ENCODE results near the gene PSG2.
"Not testable (repeated sequence)": the region's sequence is repeated elsewhere in the genome, so short reads cannot be mapped to it uniquely, and the experiment has no call there.

PSG2 gene

DNA sequence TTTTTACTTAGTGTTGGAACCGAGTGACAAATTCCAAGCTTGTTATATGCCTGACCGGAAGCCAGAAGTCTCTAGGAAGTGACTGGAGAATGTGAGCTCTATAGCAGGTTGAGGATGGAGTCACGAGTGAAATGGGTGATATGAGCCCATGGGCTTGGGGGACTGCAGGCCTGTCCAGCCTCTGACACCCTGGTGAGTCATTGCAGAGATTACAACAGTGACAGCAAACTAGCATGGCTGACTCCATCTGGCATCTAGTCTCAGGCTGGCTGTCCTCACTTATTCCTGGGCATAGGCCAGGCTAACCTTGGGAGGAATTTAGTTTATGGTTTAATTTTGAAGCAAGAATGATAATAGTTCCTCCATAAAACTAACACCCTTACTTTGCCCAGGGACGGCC, 4.6 kb downstream of the PSG2 start:
- DNase-seq = not testable (repeated sequence)

DNA sequence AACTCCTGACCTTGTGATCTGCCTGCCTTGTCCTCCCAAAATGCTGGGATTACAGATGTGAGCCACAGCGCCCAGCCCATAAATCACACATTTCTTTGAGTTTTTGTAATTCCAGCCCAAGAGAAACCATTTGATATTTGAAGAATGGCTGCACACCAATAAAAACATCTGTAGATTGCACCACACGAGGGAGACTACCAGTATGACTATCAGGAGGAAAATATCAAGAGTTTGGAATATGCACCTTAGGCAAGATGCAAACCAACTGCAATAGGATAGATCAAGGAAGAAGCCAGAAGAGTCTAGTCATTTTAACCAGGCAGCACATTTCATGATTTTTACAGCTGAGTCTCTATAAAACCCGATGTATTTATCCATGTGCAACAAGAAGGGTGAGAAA, 20.1 kb downstream of the PSG2 start:
- DNase-seq = not testable (repeated sequence)

- DNase-seq = not testable (repeated sequence)
These were observed 21.2 kb downstream of the PSG2 start for GRCh38 chr19:43061326-43061725.

GRCh38 chr19:43060254-43060653, 22.2 kb downstream of the PSG2 start:
- DNase-seq = not testable (repeated sequence)

DNA sequence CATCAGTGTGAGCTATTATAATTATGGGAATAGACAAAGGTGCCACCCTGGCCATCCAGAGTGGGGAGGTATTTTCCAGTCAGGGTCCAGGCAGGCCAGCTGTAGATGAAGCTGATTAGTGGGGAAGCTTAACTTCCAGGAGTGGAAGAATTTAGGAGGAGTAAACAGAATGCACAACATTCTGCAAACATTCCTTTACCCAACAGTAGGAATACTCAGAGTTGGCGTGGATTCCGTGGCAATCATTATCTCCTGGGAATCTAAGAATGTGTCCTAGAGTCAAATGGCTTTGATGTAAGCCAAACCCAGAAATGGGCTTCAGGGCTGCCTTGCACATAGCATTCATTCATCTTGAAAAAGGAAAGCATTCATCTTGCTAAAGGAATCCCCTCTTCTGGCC, 23.0 kb downstream of the PSG2 start:
- not testable (repeated sequence) for DNase-seq

DNA sequence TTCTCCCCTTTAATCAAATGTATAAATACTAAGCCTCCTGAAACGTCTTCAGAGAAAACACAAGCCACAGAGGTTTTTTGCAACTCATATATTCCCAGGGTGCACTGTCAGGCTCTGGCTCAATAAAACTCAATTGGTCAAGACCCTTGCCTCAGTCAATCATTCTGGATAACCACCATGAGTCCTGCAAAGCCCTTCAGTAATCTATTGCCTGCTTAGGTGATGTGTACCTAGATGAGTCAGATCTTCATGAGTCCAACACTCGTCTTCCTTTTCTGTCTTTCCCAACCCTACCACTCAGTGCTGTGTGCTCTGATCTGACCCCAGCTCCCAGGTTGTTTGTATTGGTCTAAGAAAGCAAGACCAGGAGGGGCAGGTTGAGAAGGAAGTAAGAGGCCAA, 24.1 kb downstream of the PSG2 start:
- not testable (repeated sequence) for DNase-seq

DNA sequence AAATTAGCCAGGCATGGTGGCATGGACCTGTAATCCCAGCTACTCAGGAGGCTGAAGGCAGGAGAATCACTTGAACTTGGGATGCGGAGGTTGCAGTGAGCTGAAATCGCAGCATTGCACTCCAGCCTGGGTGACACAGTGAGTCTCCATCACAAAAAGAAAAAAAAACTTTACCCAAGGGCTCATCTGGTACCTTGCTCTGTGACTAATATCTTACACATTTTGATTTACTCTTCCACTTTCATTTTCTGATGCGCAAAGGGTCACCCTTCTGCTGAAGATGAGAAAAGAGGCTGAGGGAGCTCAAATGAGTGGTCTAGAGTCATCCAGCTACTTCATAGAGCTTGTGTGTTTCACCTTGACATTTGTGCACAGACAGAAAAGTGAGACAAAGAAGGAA, 34.5 kb downstream of the PSG2 start:
- not testable (repeated sequence) for DNase-seq

DNA sequence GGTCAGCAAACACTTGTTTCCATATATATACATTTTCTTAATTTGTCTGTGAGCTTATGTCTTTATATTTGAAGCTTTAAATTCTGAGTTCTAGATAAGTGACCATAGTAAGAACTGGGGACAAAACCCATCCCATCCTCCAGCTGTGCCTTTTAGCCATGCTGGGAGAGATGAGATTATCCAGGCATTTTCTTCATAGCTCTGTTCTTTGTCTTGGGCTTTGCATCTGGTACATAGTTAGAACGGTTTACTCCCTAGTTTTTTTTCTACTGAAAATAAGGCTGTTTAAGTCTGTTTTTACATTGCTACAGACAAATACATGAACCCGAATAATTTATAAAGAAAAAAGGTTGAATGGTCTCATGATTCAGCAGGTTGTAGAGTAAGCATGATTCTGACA, 35.9 kb downstream of the PSG2 start:
- DNase-seq = not testable (repeated sequence)

DNA sequence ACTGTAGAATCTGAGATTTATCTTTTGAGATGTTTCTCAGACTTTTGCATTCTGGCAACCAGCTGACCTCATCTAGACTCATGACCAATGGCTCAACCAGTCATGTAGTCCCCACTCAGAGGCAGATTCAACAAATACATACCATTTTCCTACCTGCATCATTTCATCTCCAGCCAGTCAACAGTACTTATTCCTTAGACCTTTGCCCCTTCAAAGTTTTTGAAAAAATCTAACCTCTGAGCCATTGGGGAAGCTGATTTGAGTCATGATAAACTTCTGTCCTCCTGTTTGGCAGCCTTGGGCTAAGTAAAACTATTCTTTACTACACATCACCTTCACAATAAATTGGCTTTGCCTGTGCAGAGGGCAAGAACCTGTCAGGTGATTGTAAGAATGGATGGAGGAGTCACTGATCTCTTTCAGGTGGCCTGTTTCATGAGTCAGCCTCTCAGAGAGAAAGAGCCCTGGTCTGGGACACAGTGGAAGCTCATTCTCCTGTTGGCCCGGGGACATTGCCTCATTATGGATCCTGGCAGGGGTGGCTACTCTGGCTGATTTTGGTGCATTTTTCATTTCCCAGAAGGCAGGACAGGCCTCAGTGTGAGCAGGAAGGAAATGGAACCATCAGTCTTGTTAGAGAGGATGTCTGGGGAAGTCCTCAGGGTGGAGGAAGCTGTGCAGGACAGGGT, 38.9 kb downstream of the PSG2 start:
- not testable (repeated sequence) for DNase-seq

DNA sequence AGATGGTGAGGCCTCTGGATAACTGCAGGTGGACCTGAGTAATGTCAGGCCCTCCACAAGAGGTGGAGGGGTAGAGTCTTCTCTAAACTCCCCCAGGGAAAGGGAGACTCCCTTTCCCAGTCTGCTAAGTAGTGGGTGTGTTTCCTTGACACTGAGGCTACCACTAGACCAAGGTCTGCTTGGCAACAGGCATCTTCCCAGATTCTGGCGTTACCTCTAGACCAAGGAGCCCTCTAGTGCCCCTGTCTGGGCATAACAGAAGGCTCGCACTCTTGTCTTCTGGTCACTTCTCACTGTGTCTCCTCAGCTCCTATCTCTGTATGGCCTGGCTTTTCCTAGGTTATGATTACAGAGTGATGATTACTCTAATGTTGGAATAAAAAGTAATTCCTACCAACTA, 50.9 kb downstream of the PSG2 start:
- not testable (repeated sequence) for DNase-seq

DNA sequence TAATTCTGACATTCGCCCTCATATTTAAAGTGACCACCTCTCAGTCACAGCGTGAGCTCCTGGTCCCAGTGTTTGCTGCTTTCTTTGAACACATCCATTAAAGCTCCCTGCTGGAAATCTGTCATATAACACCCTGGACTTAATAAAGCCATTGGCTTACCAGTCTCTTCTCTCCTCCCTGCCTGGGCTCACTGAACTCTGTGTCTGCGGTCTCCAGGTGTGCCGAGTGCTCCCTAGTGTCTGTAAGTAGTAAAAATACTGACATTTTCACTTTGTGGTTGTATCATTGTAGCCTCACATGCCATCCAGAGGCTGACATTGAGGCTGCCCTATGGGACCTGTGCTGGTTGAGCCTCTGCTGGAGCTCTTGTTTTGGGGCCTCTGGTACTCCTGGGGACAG, 53.6 kb downstream of the PSG2 start:
- DNase-seq = no peak

- DNase-seq = not testable (repeated sequence)
These were observed 54.5 kb downstream of the PSG2 start for GRCh38 chr19:43027985-43028384.

GRCh38 chr19:43027061-43027460, 55.4 kb downstream of the PSG2 start:
- not testable (repeated sequence) for DNase-seq

DNA sequence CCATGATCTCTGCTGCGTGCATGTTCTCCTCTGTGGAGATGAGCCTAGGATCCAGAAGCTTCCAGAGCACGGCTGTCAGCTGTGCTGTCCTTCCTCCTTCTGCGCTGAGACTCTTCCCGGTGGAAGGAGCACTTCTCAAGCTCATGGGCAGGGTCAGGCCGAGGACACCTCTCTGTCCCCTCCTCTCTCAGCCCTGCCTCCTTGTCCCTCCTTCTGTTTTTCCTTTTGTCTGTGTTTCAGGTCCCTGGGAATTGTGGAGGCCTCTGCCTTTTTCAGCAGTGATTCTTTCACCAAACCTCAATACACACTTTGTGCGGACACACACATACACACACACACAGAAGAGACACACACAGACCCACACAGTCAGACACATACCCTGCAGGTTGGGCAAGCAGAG, 56.1 kb downstream of the PSG2 start, which contains the start of gene PSG11:
TSS of gene PSG11 (minus strand) at position 101 of the 400 bp plus-strand sequence. CDS start at position 4, 97 bp downstream.
- not testable (repeated sequence) for DNase-seq

- DNase-seq = not testable (repeated sequence)
These were observed 60.4 kb downstream of the PSG2 start for GRCh38 chr19:43022098-43022497.

GRCh38 chr19:43021629-43022028, 60.9 kb downstream of the PSG2 start:
- DNase-seq = not testable (repeated sequence)

DNA sequence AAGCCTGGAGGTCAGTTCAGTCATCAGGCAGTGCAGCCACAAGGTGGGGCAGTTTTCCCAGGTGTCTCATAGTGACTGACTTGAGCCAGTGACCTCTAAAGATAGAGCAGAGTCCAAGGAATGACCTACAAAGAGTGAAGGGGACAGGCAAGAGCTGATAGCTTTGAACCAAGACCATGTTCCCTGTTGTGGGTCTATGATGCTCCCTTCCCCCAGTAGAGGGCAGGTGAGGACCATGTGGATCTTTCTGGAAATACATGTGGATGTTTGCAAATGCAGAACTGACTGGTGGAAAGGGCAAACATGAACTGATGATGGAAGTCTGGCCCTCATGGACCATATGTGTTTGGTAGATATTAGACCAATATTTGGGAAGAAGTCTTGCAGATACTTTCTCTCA, 62.9 kb downstream of the PSG2 start:
- not testable (repeated sequence) for DNase-seq
